ENCODE data around the gene CDADC1. TPM values are rescaled to one million over a fixed set of nuclear protein-coding genes. Genes with fewer than 3 reads are reported as not detected.
A peak's percentile ranks its signal among the peaks of the same experiment; 100 is the strongest.

Gene CDADC1
- total RNA-seq = 3.5 TPM in 2 replicates

DNA sequence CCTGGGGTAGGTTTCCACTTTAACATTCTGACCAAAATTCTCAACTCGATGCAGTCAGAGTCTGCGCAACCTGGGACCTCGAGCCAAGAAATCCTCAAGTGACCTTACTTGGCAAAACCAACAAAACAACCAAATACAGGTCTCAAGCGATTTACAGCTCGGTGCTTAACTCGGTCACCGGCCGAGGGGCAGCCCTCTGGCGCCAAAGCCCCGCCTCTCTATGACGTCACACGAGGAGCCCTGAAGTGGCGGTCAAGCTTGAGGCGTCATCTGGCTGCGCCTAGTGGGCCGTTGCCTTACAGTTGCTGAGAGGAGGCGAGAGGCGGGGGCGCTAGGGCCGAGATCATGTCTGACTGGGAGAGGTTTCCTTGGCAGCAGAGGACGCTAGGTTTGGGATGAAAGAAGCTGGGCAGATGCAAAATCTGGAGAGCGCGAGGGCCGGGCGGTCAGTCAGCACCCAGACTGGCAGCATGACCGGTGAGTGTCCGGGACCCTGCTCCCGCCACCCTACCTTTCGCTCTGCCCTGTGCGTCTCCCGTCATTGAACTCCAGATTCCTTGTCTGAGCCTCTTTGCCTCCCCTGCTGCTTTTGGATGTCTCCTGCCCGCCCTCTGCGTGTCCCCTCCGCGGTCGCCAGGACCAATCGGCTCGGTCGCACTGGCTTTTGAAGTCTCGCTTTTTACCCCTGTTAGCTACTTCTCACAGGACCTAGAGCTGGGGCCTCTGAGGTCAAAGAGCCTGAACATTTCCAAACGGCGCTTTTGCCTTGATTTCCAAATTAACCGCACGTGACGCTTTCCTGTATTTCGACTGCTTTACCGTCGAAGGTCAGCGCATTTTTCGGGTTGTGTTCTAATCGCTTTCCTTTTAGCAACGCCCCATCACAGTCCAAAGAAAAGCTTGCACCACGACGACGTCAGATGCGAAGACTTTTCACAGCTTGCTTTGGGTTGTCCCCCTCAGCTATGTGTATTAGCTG is at the start of gene CDADC1:
CDADC1 (plus strand) TSS at position 283 of the 979 bp plus-strand sequence; CDS start at position 396, 113 bp downstream.
- H3K4me3 ChIP-seq (ENCODE audit: low read depth, low read length) = peak within 1 kb of the TSS; percentile 94
- peak; percentile 97 for DNase-seq (ENCODE audit: low read depth)
- TF ChIP-seq, protein P1, sequence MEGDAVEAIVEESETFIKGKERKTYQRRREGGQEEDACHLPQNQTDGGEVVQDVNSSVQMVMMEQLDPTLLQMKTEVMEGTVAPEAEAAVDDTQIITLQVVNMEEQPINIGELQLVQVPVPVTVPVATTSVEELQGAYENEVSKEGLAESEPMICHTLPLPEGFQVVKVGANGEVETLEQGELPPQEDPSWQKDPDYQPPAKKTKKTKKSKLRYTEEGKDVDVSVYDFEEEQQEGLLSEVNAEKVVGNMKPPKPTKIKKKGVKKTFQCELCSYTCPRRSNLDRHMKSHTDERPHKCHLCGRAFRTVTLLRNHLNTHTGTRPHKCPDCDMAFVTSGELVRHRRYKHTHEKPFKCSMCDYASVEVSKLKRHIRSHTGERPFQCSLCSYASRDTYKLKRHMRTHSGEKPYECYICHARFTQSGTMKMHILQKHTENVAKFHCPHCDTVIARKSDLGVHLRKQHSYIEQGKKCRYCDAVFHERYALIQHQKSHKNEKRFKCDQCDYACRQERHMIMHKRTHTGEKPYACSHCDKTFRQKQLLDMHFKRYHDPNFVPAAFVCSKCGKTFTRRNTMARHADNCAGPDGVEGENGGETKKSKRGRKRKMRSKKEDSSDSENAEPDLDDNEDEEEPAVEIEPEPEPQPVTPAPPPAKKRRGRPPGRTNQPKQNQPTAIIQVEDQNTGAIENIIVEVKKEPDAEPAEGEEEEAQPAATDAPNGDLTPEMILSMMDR (IDR thresholded peaks at IDR 0.05; ENCODE audit: insufficient read depth, low read depth, low read length) = no peak

DNA sequence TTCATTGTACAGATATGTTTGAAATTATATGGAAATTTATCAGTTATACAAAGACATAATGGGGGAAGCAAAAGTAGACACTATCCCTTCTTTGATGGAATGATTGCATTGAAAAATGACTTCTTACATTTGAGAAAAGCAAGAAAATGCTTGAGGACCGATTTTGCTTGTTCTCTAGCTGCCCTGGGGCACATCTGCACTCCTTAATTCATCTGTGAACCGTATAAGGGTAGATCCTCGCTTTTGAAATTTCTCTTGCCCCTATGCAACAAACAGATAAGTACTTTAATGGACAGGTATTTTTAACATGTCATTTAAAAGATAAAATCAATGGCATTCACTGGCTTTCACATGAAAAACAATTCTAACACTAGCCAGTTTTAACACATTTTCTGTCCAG is 41.1 kb upstream of the CDADC1 start:
- TF ChIP-seq, protein P1 (IDR thresholded peaks at IDR 0.05; ENCODE audit: insufficient read depth, low read depth, low read length) = no peak
- DNase-seq (ENCODE audit: low read depth) = no peak
- H3K4me3 ChIP-seq (ENCODE audit: low read depth, low read length) = no peak overlapping the region

GRCh38 chr13:49208619-49209018 is 39.1 kb upstream of the CDADC1 start:
- TF ChIP-seq, protein P1 (IDR thresholded peaks at IDR 0.05; ENCODE audit: insufficient read depth, low read depth, low read length) = no peak
- no peak for DNase-seq (ENCODE audit: low read depth)
- H3K4me3 ChIP-seq (ENCODE audit: low read depth, low read length) = no peak overlapping the region

GRCh38 chr13:49210114-49210513 is 37.6 kb upstream of the CDADC1 start:
- DNase-seq (ENCODE audit: low read depth) = no peak
- H3K4me3 ChIP-seq (ENCODE audit: low read depth, low read length) = no peak overlapping the region
- TF ChIP-seq, protein P1 (IDR thresholded peaks at IDR 0.05; ENCODE audit: insufficient read depth, low read depth, low read length) = no peak

- DNase-seq (ENCODE audit: low read depth) = no peak
- TF ChIP-seq, protein P1 (IDR thresholded peaks at IDR 0.05; ENCODE audit: insufficient read depth, low read depth, low read length) = no peak
- no peak overlapping the region for H3K4me3 ChIP-seq (ENCODE audit: low read depth, low read length)
Measured at GRCh38 chr13:49210669-49211068, 37.1 kb upstream of the CDADC1 start.

GRCh38 chr13:49213539-49213938 is 34.2 kb upstream of the CDADC1 start:
- no peak overlapping the region for H3K4me3 ChIP-seq (ENCODE audit: low read depth, low read length)
- no peak for DNase-seq (ENCODE audit: low read depth)
- TF ChIP-seq, protein P1 (IDR thresholded peaks at IDR 0.05; ENCODE audit: insufficient read depth, low read depth, low read length) = no peak
